KMS-11 (cell line): ENCODE measurements around the gene SCN10A.

Source experiments
- H2AFZ ChIP-seq: fragments of 200-600 bp; sonication (generic); 2 replicates; pipeline ENCODE4 v1.6.1; 2016; ENCODE audit warnings: antibody characterized with exemption, mixed run types, low read depth
- H3K27ac ChIP-seq: fragments of 200-600 bp; sonication (generic); 2 replicates; pipeline ENCODE4 v1.6.1; 2016; ENCODE audit warnings: mild to moderate bottlenecking, mixed run types
- H3K27me3 ChIP-seq: fragments of 200-600 bp; sonication (generic); 2 replicates; pipeline ENCODE4 v1.6.1; 2017; ENCODE audit warnings: mild to moderate bottlenecking, low read depth, mixed run types, moderate library complexity; ENCODE audit not compliant: insufficient read depth
- H3K36me3 ChIP-seq: fragments of 200-600 bp; sonication (generic); 2 replicates; pipeline ENCODE4 v1.6.1; 2017; ENCODE audit warnings: mild to moderate bottlenecking, mixed run types; ENCODE audit not compliant: insufficient read depth
- H3K4me1 ChIP-seq: fragments of 200-600 bp; sonication (generic); 2 replicates; pipeline ENCODE4 v1.6.1; 2016; ENCODE audit warnings: mild to moderate bottlenecking, low read depth, mixed run types; ENCODE audit not compliant: poor library complexity, severe bottlenecking
- H3K4me2 ChIP-seq: fragments of 200-600 bp; sonication (generic); 2 replicates; pipeline ENCODE4 v1.7.0; 2016; ENCODE audit warnings: mild to moderate bottlenecking, mixed run types
- H3K4me3 ChIP-seq: fragments of 200-600 bp; sonication (generic); IDR thresholded peaks from 2 replicates; pipeline ENCODE4 v1.6.1; 2017; ENCODE audit warnings: low read depth, low read length, mixed read lengths; ENCODE audit not compliant: insufficient read depth
- H3K79me2 ChIP-seq: fragments of 200-600 bp; sonication (generic); 2 replicates; pipeline ENCODE4 v1.6.1; 2016; ENCODE audit warnings: low read depth, mixed run types; ENCODE audit not compliant: insufficient read depth
- H3K9ac ChIP-seq: fragments of 200-600 bp; sonication (generic); 2 replicates; pipeline ENCODE4 v1.6.1; 2016; ENCODE audit warnings: mild to moderate bottlenecking, mixed run types
- H4K20me1 ChIP-seq: fragments of 200-600 bp; sonication (generic); 2 replicates; pipeline ENCODE4 v1.6.1; 2016; ENCODE audit warnings: mild to moderate bottlenecking, mixed run types; ENCODE audit not compliant: insufficient read depth
- TF ChIP-seq, protein P1 (sequence below): fragments of 200-600 bp; sonication (generic); conservative IDR thresholded peaks from 2 replicates; pipeline ENCODE4 v1.6.1; 2017; ENCODE audit warnings: low read depth, mild to moderate bottlenecking, antibody characterized with exemption, low read length, moderate library complexity, mixed read lengths

Gene SCN10A

DNA sequence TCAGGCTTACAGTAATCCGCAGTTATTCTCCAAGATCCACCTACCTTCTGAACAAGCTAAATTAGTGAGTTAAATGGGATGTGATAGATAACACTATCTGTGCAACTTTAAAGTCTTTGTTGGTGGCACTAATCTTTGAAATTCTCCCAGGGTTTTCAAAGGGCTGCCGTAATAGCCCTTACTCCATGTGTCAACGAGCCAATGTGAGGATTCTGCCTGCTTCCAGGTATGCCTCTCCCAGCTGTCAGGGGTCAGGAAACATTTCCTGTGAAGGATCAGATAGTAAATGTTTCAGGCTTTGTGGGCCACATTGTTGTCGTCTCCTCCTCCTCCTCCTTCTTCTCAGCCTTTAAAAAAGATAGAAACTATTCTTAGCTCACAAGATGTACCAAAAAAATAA is 146.3 kb downstream of the SCN10A start:
- Histone ChIP-seq H3K4me1 (no peaks in the 10 kb centered on the region), H2AFZ (no peak overlapping the region), H4K20me1 (no peaks in the 10 kb centered on the region), H3K27me3 (no peaks in the 10 kb centered on the region), H3K4me2 (no peak overlapping the region), H3K79me2 (no peaks in the 10 kb centered on the region), H3K9ac (no peak overlapping the region), H3K27ac (no peak overlapping the region), H3K4me3 (no peak overlapping the region), H3K36me3 (no peaks in the 10 kb centered on the region)
- TF ChIP-seq, protein P1, sequence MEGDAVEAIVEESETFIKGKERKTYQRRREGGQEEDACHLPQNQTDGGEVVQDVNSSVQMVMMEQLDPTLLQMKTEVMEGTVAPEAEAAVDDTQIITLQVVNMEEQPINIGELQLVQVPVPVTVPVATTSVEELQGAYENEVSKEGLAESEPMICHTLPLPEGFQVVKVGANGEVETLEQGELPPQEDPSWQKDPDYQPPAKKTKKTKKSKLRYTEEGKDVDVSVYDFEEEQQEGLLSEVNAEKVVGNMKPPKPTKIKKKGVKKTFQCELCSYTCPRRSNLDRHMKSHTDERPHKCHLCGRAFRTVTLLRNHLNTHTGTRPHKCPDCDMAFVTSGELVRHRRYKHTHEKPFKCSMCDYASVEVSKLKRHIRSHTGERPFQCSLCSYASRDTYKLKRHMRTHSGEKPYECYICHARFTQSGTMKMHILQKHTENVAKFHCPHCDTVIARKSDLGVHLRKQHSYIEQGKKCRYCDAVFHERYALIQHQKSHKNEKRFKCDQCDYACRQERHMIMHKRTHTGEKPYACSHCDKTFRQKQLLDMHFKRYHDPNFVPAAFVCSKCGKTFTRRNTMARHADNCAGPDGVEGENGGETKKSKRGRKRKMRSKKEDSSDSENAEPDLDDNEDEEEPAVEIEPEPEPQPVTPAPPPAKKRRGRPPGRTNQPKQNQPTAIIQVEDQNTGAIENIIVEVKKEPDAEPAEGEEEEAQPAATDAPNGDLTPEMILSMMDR: no peak

DNA sequence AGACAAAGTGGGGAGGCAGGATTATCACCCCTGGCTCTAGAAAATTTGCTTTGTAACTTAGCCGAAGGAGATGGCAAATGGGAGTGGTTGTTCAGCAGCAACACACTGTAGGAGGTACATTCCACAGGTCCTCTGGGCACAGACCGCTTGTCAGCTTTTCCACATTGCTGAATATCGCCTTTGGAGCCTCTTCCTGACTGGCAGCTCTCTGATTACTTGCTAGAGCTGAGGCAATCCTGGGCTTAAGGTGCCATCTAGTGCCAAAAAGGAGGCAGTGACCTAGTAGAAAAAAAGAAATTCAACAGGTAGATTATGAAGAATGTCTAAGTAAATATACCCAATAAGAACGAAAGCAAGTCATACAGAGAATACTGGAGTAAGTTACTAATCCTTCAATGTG is 153.5 kb downstream of the SCN10A start:
- H3K36me3 ChIP-seq: no peaks in the 10 kb centered on the region
- H3K4me2 ChIP-seq: no peak overlapping the region
- no peaks in the 10 kb centered on the region for H3K4me1 ChIP-seq
- no peaks in the 10 kb centered on the region for H4K20me1 ChIP-seq
- H3K79me2 ChIP-seq: no peaks in the 10 kb centered on the region
- no peak overlapping the region for H3K4me3 ChIP-seq
- H3K27ac ChIP-seq: no peak overlapping the region
- H3K27me3 ChIP-seq: no peaks in the 10 kb centered on the region
- H2AFZ ChIP-seq: no peak overlapping the region
- no peak overlapping the region for H3K9ac ChIP-seq
- TF ChIP-seq, protein P1: peak; percentile 48

DNA sequence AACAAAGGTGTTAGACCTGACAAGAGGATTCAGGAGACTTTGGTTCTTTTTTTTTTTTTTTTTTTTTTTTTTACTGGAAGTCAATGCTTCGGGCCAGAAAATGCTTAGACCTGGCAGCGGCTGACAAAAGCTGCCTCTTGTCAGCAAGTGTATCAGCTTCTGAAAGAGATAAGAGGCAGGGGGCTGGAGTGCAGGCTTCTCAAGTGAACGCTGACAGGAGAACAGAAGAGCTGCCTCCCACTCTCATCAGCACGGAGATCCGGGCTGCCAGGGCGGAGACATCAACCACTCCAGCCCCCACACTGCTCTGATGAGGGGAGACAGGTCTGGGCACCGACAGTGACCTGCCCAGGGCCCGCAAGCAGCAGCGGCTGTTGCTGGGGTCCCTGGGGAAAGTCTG is 157.2 kb downstream of the SCN10A start:
- Histone ChIP-seq H2AFZ (no peak overlapping the region), H3K4me2 (no peak overlapping the region), H3K27ac (no peak overlapping the region), H3K79me2 (no peaks in the 10 kb centered on the region), H4K20me1 (no peaks in the 10 kb centered on the region), H3K9ac (no peak overlapping the region), H3K36me3 (no peaks in the 10 kb centered on the region), H3K27me3 (no peaks in the 10 kb centered on the region), H3K4me1 (no peaks in the 10 kb centered on the region), H3K4me3 (no peak overlapping the region)
- TF ChIP-seq, protein P1: no peak

DNA sequence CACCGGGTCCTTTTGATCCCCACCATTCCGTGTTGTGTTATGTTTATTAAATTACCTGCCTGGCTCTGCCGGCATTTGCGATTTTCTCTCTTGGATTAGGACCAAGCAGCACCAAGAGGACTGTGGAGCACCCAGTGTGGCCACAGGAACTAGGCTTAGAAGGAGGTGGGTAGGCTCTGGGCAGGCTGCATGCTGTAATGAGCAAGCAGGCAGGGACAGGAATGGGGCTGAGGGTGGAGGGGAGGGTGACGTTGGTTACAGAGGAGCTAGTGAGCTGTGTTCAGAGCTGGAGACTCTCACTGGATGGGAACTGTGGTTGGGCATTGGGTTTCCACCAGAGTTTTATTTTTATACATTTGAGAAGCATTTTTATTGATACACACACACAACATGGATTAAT is 158.6 kb downstream of the SCN10A start:
- H3K79me2 ChIP-seq: no peaks in the 10 kb centered on the region
- H2AFZ ChIP-seq: no peak overlapping the region
- H3K4me2 ChIP-seq: no peak overlapping the region
- no peak overlapping the region for H3K4me3 ChIP-seq
- H3K27ac ChIP-seq: no peak overlapping the region
- no peaks in the 10 kb centered on the region for H3K27me3 ChIP-seq
- TF ChIP-seq, protein P1: no peak
- no peaks in the 10 kb centered on the region for H4K20me1 ChIP-seq
- no peaks in the 10 kb centered on the region for H3K4me1 ChIP-seq
- H3K36me3 ChIP-seq: no peaks in the 10 kb centered on the region
- H3K9ac ChIP-seq: no peak overlapping the region
